C4-2B (cell line): ENCODE results near the gene C16orf86.

ENCODE experiments used
- CTCF ChIP-seq: fragments of 450-650 bp; conservative IDR thresholded peaks from 2 replicates; pipeline ENCODE4 v1.5.1; 2017; ENCODE audit warnings: mild to moderate bottlenecking
- ZFX ChIP-seq: fragments of 450-650 bp; IDR thresholded peaks from 2 replicates; pipeline ENCODE4 v1.6.1; 2017

GRCh38 chr16:67644038-67644437 lies 22.6 kb upstream of the C16orf86 start:
- TF ChIP-seq ZFX (no peak), CTCF (no peak)
